Endodermal cell (in vitro differentiated cells): Measurements from ENCODE around the gene TECR. TPM values are rescaled to one million over a fixed set of nuclear protein-coding genes. Genes with fewer than 3 reads are reported as not detected.

Experiments
- DNase-seq: peaks from one replicate; pipeline ENCODE4 v3.0.0-alpha.2; 2017
- H3K27ac ChIP-seq: 2 replicates; pipeline ENCODE4 v1.5.1; 2013; ENCODE audit warnings: mild to moderate bottlenecking, low read depth, low read length, moderate library complexity
- H3K27me3 ChIP-seq: 2 replicates; pipeline ENCODE4 v1.6.1; 2013; ENCODE audit warnings: mild to moderate bottlenecking, low read length, moderate library complexity; ENCODE audit not compliant: insufficient read depth, control insufficient read depth, poor library complexity, severe bottlenecking
- H3K36me3 ChIP-seq: 2 replicates; pipeline ENCODE4 v1.7.0; 2013; ENCODE audit warnings: mild to moderate bottlenecking, low read length, moderate library complexity; ENCODE audit not compliant: control insufficient read depth, insufficient read depth
- H3K4me1 ChIP-seq: one replicate; pipeline ENCODE4 v1.7.0; 2013; ENCODE audit warnings: low read length; ENCODE audit not compliant: control insufficient read depth, insufficient read depth
- H3K4me3 ChIP-seq: 2 replicates; pipeline ENCODE4 v1.5.1; 2013; ENCODE audit warnings: mild to moderate bottlenecking, low read length, moderate library complexity
- H3K9ac ChIP-seq: 2 replicates; pipeline ENCODE4 v1.6.1; 2013; ENCODE audit warnings: mild to moderate bottlenecking, low read length, moderate library complexity; ENCODE audit not compliant: poor library complexity, severe bottlenecking; ENCODE audit errors: extremely low read depth
- H3K9me3 ChIP-seq: 2 replicates; pipeline ENCODE4 v1.6.1; 2013; ENCODE audit warnings: mild to moderate bottlenecking, low read length, moderate library complexity; ENCODE audit not compliant: control insufficient read depth
- H3K27ac Mint-ChIP-seq: 2 replicates; pipeline ENCODE4 v1.8.0; 2020; ENCODE audit warnings: mixed read lengths
- H3K27me3 Mint-ChIP-seq: 2 replicates; pipeline ENCODE4 v1.8.0; 2021; ENCODE audit warnings: mild to moderate bottlenecking, mixed read lengths; ENCODE audit not compliant: insufficient read depth
- H3K36me3 Mint-ChIP-seq: 2 replicates; pipeline ENCODE4 v1.8.0; 2020; ENCODE audit warnings: low read depth, mixed read lengths
- H3K4me1 Mint-ChIP-seq: 2 replicates; pipeline ENCODE4 v1.8.0; 2020; ENCODE audit warnings: mixed read lengths
- H3K4me3 Mint-ChIP-seq: 2 replicates; pipeline ENCODE4 v1.8.0; 2020; ENCODE audit warnings: mild to moderate bottlenecking, moderate library complexity, mixed read lengths
- H3K9me3 Mint-ChIP-seq: 2 replicates; pipeline ENCODE4 v1.8.0; 2020; ENCODE audit warnings: mild to moderate bottlenecking, mixed read lengths
- CTCF ChIP-seq: fragments of 200-600 bp; sonication (generic); conservative IDR thresholded peaks from 2 replicates; pipeline ENCODE4 v1.5.0; 2021; ENCODE audit warnings: antibody characterized with exemption, mild to moderate bottlenecking
- WGBS, 2 experiments: methylation state at CpG; one replicate each; pipeline versions ENCODE4 v1.1.5 to v1.1.7; 2013; ENCODE audit warnings: missing lambda C conversion rate in 2 of 2, mixed read lengths in 1 of 2; ENCODE audit not compliant: insufficient coverage in 1 of 2, insufficient read length in 1 of 2; 5-methylcytosine and 5-hydroxymethylcytosine counted together
- total RNA-seq, 2 donors: library from RNA; stranded (reverse); fragmentation: NEBNext Ultra II Directional in 1 of 2; extraction: Animal tissue kit (Norgen Biotek cat#: 25700) in 1 of 2; gene quantifications; 2 replicates in 1 of 2; 3 replicates in 1 of 2; pipeline ENCODE4 v1.2.1, GENCODE V29; 2021

Gene TECR
- total RNA-seq, 2 donors from 2014 or later, result 127 to 140 TPM

- peaks cover 26% of the 10 kb centered on the region for H3K36me3 ChIP-seq
- WGBS, 2 experiments, result 93 to 95% methylated on average over 5 of the region's 5 CpGs
- Mint-ChIP-seq H3K4me1 (peaks cover 2% of the 10 kb centered on the region), H3K4me3 (no peak overlapping the region), H3K27ac (no peak overlapping the region), H3K9me3 (no peaks in the 10 kb centered on the region), H3K36me3 (peaks cover 42% of the 10 kb centered on the region), H3K27me3 (no peaks in the 10 kb centered on the region)
- no peak for DNase-seq
- no peak overlapping the region for H3K27ac ChIP-seq
- no peak overlapping the region for H3K9ac ChIP-seq
- TF ChIP-seq CTCF, result no peak
- H3K27me3 ChIP-seq, result no peaks in the 10 kb centered on the region
- no peak overlapping the region for H3K4me3 ChIP-seq
- peaks cover 3% of the 10 kb centered on the region for H3K4me1 ChIP-seq
- H3K9me3 ChIP-seq, result no peaks in the 10 kb centered on the region
These were observed 36.5 kb upstream of the TECR start for GRCh38 chr19:14492756-14493337.

GRCh38 chr19:14494411-14494810 lies 35.0 kb upstream of the TECR start:
- peak overlapping the region; percentile 96 for H3K4me3 ChIP-seq
- H3K4me1 Mint-ChIP-seq, result peaks cover 2% of the 10 kb centered on the region

GRCh38 chr19:14494910-14495671 lies 34.3 kb upstream of the TECR start:
- peak overlapping the region; percentile 74 for H3K27ac Mint-ChIP-seq
- no peaks in the 10 kb centered on the region for H3K27me3 Mint-ChIP-seq
- H3K9me3 Mint-ChIP-seq, result no peaks in the 10 kb centered on the region
- peak overlapping the region; percentile 29 for H3K9ac ChIP-seq
- peak overlapping the region; percentile 96 for H3K4me3 ChIP-seq
- 20 to 52% methylated on average over 7 to 14 of the region's 14 CpGs for WGBS, 2 experiments
- no peaks in the 10 kb centered on the region for H3K9me3 ChIP-seq
- peaks cover 21% of the 10 kb centered on the region for H3K36me3 Mint-ChIP-seq
- H3K27ac ChIP-seq, result no peak overlapping the region
- TF ChIP-seq CTCF, result no peak
- H3K4me3 Mint-ChIP-seq, result peak overlapping the region; percentile 77
- peaks cover 3% of the 10 kb centered on the region for H3K4me1 ChIP-seq
- H3K36me3 ChIP-seq, result peaks cover 6% of the 10 kb centered on the region
- peaks cover 2% of the 10 kb centered on the region for H3K4me1 Mint-ChIP-seq
- no peak for DNase-seq
- H3K27me3 ChIP-seq, result no peaks in the 10 kb centered on the region

More at GRCh38 chr19:14494411-14494810, 35.0 kb upstream of the TECR start:
- TF ChIP-seq CTCF, result no peak
- Mint-ChIP-seq H3K4me3 (peak overlapping the region; percentile 77), H3K27ac (peak overlapping the region; percentile 42), H3K9me3 (no peaks in the 10 kb centered on the region), H3K27me3 (no peaks in the 10 kb centered on the region), H3K36me3 (peaks cover 28% of the 10 kb centered on the region)
- WGBS, 2 experiments, result 91 to 98% methylated on average over 4 of the region's 4 CpGs
- Histone ChIP-seq H3K27me3 (no peaks in the 10 kb centered on the region), H3K4me1 (peaks cover 3% of the 10 kb centered on the region), H3K9ac (no peak overlapping the region), H3K9me3 (no peaks in the 10 kb centered on the region), H3K27ac (no peak overlapping the region), H3K36me3 (peaks cover 10% of the 10 kb centered on the region)
- no peak for DNase-seq
